Measurements from ENCODE around the gene HTT-AS. TPM values are rescaled to one million over a fixed set of nuclear protein-coding genes. Genes with fewer than 3 reads are reported as not detected.
A peak's percentile ranks its signal among the peaks of the same experiment; 100 is the strongest.

HTT-AS gene
- total and polyA plus RNA-seq, 8 donors, result not detected

- ATAC-seq (no peak), DNase-seq (no peak)
- Histone ChIP-seq H3K4me3 (no peak overlapping the region), H3K9me3 (no peaks in the 10 kb centered on the region), H3K27ac (no peak overlapping the region), H3K4me1 (peaks cover 0 to 7% of the 10 kb centered on the region in 2 donors), H3K27me3 (no peaks in the 10 kb centered on the region), H3K36me3 (no peaks in the 10 kb centered on the region)
- intact Hi-C loops (cut with DNase I), result no loop called here
- no peak for TF ChIP-seq CTCF (IDR thresholded peaks at IDR 0.05)
Measured at GRCh38 chr4:3069661-3070199, 4.6 kb downstream of the HTT-AS start.

GRCh38 chr4:3067473-3068001 lies 6.8 kb downstream of the HTT-AS start:
- TF ChIP-seq CTCF (IDR thresholded peaks at IDR 0.05), result no peak
- no peaks in the 10 kb centered on the region for H3K36me3 ChIP-seq
- no peak for DNase-seq
- intact Hi-C loops (cut with DNase I), result no loop called here
- H3K9me3 ChIP-seq, result no peaks in the 10 kb centered on the region
- no peak overlapping the region for H3K4me3 ChIP-seq
- no peak overlapping the region for H3K27ac ChIP-seq
- no peaks in the 10 kb centered on the region for H3K27me3 ChIP-seq
- no peak for ATAC-seq
- peaks cover 0 to 3% of the 10 kb centered on the region in 2 donors for H3K4me1 ChIP-seq

- DNase-seq, result no peak
- TF ChIP-seq CTCF (IDR thresholded peaks at IDR 0.05), result no peak
- Histone ChIP-seq H3K9me3 (no peaks in the 10 kb centered on the region), H3K27me3 (no peaks in the 10 kb centered on the region), H3K4me3 (no peak overlapping the region), H3K4me1 (peaks cover 0 to 9% of the 10 kb centered on the region in 2 donors), H3K36me3 (no peaks in the 10 kb centered on the region), H3K27ac (no peak overlapping the region)
- peak; percentile 20 for ATAC-seq
- intact Hi-C loops (cut with DNase I), result no loop called here
Measured at GRCh38 chr4:3066836-3067400, 7.4 kb downstream of the HTT-AS start.

GRCh38 chr4:3065551-3065950 lies 8.8 kb downstream of the HTT-AS start:
- intact Hi-C loops (cut with DNase I), result no loop called here
- Histone ChIP-seq H3K4me3 (no peak overlapping the region), H3K36me3 (no peaks in the 10 kb centered on the region), H3K9me3 (no peaks in the 10 kb centered on the region), H3K27ac (no peak overlapping the region), H3K4me1 (peaks cover 0 to 17% of the 10 kb centered on the region in 2 donors), H3K27me3 (no peaks in the 10 kb centered on the region)
- ATAC-seq, result no peak
- no peak for TF ChIP-seq CTCF (IDR thresholded peaks at IDR 0.05)
- DNase-seq, result no peak

GRCh38 chr4:3062471-3062870 lies 11.9 kb downstream of the HTT-AS start:
- no peak for DNase-seq
- no peak overlapping the region for H3K4me3 ChIP-seq
- intact Hi-C loops (cut with DNase I), result no loop called here
- no peaks in the 10 kb centered on the region for H3K9me3 ChIP-seq
- no peaks in the 10 kb centered on the region for H3K36me3 ChIP-seq
- no peak overlapping the region for H3K27ac ChIP-seq
- peaks cover 0 to 40% of the 10 kb centered on the region in 2 donors for H3K4me1 ChIP-seq
- ATAC-seq, result peak; percentile 54
- H3K27me3 ChIP-seq, result no peaks in the 10 kb centered on the region
- TF ChIP-seq CTCF (IDR thresholded peaks at IDR 0.05), result no peak
